Skeletal muscle cell (primary cell): ENCODE measurements around the gene CCDC192.

Experiments used
- DNase-seq: peaks from one replicate; pipeline ENCODE4 v3.0.0-alpha.2; 2010; ENCODE audit warnings: low read depth
- H3K4me3 ChIP-seq: 2 replicates; pipeline ENCODE4 v1.5.1; 2011; ENCODE audit warnings: low read depth, mild to moderate bottlenecking, control low read depth, low read length, moderate library complexity

Gene CCDC192

DNA sequence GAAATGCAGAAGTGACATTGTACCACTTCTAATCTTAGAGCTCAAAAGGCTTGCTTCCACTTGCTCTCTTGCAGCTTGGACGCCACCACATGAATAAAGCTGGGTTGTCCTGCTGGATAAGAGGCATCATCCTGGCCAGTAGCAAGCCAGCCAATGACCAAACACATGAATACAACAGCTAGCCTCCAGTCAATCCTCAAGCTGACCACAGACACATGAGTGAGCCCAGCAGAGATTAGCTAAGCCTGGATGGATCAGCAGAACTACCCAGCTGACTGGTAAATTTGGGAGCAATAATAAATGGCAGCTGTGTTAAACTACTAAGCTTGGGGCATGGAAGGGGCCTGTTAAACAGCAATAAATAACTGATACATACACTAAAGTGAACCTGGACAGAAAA lies 259.3 kb downstream of the CCDC192 start:
- no peak for DNase-seq
- no peak overlapping the region for H3K4me3 ChIP-seq

DNA sequence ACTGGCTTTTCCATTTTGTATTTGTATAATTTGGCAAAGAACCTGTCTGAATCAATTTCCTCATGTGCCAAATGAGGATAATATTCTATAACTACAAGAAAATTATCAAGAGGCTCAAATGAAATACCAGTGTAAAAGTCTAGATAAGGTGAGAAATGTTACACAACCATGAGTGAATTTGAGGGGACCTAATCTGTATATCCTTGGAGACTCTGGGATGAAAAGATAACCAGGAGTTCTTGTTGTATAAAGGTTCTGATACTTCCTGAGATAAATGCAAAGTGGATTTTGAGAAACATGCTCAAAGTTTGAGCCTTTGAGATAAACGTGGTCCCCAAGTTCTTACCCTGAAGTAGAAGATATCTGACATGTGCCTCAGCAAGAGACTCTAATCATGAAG lies 260.0 kb downstream of the CCDC192 start:
- no peak for DNase-seq
- no peak overlapping the region for H3K4me3 ChIP-seq

DNA sequence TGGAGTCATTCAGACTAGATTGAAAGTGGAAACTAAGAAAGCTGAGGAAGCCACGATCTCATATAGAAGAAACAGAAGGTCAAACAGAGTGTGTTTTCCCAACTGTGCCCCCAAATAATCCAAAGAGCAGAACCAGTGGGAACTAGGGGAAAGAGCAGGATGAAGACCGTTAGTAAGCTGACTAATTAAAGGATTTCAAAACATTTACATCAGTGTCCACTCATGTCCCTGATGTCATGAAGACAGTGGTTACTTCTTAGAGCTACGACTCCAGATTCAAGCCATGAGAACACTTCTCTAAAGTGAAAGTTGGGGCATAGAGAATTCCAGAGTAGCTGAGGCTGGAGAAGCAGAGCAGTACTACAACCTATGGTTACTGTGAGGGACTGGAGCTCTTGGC lies 260.7 kb downstream of the CCDC192 start:
- DNase-seq: peak; percentile 62
- H3K4me3 ChIP-seq: no peak overlapping the region

DNA sequence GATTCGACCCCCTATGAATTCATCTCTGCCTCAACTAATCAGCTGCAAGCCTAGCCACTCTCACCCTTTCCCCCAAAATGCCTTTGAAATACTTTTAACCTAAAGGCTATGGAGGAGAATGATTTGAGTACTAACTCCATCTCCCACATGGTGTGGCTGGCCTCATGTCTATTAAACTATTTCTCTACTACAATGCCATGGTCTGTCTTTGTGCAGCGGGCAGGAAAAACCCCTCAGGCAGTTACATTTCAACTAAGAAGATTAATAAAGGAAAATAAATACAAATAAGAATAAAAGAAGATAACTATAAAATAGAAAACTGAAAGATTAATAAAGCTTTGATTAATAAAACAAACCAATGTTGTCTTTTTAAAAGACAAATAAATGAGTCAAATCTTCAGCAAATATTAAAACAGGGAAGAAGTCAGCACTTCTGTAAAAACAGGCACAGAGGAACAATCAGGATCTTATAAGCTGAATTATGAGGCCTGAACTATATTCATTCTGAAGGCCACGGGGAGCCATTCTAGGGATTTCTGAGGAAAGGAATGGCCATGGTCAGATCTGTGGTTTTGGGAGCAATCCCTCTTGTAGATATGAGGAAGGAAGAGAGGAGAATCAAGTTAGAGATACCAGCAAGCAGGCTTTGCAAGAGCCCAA lies 264.3 kb downstream of the CCDC192 start:
- no peak for DNase-seq
- no peak overlapping the region for H3K4me3 ChIP-seq

DNA sequence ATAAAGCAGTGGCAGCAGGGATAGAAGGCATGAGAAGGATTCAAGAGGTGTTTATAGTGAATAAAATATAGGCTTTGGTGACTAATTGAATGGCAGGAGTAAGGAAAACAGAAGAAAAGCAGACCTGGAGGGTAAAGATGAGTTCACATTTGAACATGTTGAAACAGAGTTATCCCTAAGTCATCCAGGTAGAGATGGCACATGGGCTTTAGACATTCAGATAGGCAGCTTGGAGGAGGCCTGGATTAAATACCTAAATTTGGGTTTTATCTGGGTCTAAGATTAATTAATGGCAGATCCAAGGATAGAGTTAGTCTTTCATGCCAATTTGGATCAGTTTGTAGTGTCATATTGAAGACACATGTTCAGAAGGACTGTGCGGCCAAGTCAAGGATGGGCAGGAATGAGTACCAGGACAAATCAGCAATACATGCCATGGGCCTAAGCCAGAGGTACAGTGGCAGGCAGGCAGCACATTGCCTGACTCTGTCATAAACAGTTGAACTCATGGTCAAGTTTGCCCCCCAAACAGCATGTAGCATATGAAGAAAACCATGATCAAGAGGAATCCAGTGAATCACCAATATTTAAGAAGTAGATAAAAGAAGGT lies 264.9 kb downstream of the CCDC192 start:
- DNase-seq: no peak
- H3K4me3 ChIP-seq: no peak overlapping the region

DNA sequence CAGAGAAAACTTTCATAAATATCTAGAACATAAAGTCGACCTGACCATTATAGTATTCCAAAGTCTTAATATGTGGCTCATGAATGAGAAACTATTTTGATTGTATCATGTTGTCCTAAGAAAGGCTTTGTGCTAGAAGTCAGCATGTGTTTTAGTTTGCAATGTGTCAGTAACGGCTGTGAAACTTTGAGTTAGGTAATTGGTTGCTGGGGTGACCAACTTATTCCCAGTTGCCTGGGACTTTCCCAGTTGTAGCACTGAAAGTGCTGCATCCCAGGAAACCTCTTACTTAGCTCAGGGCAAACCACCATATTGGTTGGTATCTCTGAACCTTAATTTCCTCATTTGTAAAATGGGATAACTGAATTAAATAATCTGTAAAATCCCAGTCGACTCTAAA lies 265.8 kb downstream of the CCDC192 start:
- H3K4me3 ChIP-seq: no peak overlapping the region
- no peak for DNase-seq

DNA sequence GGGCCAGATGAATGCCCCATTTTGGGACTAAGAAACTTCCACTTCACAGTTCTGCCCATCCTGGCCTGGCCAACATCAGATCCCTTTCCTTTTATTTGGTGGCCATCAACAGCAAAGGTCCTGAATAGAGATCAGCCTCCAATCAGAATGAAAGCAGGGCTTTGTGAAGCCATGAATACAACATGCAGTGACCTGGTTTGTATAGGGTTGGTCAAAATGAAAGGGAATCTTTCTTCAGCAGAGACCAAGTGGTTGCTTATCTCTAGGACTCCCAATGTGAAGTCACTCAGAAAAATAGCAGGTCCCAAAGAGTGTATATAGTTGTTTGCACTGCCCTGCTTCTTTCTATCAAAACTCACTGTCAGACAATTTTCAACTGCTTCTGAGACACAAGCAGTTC lies 266.5 kb downstream of the CCDC192 start:
- DNase-seq: no peak
- H3K4me3 ChIP-seq: no peak overlapping the region

DNA sequence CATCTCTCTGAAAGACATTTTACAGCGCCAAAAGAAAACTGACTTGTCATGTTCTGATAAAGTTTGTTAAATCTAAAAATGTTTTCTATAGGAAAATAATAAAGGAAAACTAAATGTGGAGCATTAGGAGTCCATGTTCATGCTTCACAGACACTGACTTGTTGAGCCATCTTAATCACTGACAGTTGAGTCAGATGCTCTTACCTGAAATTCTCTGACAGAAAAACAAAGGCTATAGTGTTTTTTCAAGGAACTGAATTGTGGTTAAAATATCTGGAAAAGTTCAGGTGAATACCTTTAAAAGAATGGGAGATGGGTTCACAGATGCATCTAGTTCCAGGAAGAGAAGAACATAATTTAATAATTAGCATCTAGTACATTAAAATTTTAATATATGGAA lies 266.9 kb downstream of the CCDC192 start:
- DNase-seq: no peak
- H3K4me3 ChIP-seq: no peak overlapping the region

DNA sequence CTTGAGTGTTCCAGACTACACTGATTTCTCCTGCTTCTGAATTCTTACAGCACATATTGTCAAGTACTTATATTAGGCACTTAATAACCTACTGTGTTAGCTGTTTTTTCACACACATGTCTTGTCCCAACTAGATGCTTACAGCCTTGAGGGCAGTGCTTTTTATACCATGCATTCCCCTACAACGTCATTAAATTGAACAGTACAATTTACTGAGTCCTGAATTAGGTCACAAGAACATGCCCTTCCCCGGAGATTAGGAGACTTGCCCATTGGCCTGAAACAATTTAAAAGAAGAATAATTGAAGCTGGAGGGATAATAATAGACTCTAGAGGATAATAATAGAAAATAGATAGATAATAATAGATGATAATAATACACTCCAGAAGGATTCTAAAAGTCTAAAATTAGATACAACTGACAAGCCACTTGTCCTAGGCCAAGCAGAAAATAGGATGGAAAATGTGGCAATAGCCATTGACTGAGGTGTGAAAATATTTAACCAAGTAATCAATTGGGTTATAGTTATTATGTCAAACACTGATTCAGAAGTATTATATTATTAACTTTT lies 267.7 kb downstream of the CCDC192 start:
- no peak overlapping the region for H3K4me3 ChIP-seq
- no peak for DNase-seq

DNA sequence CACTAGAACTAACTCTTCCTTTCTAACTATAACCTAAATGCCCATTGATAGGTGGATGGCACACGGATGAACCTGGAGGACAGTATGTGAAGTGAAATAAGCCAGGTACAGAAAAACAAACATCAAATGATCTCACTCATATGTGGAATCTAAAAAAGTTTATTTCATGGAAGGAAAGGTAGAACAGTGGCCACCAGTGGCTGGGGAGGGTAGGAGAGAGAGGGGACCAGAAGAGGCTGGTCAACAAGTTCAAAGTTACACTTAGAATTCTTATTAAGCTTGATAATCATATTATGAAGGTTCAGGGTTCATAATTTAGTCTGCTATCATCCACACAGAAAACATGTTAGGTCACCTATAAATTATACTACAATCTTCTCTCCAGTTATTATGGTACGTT lies 272.8 kb downstream of the CCDC192 start:
- H3K4me3 ChIP-seq: no peak overlapping the region
- DNase-seq: no peak

DNA sequence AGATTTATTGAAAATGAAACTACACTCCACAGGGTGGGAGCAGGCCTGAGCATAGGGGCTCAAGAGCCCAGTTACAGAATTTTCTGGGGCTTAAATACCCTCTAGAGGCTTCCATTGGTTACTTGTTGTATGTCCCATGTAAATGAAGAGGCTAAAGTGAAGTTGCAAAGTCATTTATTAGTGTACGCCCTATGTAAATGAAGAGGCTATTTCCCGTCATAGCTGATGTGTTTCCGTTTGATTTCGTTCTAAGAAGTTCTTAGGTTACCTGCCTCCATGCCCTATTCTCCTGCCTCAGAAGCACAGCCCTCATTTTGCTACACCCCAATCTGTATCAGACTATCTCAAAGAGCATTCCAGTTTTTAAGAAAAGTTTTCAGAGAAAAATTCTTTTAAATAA lies 273.3 kb downstream of the CCDC192 start:
- DNase-seq: no peak

DNA sequence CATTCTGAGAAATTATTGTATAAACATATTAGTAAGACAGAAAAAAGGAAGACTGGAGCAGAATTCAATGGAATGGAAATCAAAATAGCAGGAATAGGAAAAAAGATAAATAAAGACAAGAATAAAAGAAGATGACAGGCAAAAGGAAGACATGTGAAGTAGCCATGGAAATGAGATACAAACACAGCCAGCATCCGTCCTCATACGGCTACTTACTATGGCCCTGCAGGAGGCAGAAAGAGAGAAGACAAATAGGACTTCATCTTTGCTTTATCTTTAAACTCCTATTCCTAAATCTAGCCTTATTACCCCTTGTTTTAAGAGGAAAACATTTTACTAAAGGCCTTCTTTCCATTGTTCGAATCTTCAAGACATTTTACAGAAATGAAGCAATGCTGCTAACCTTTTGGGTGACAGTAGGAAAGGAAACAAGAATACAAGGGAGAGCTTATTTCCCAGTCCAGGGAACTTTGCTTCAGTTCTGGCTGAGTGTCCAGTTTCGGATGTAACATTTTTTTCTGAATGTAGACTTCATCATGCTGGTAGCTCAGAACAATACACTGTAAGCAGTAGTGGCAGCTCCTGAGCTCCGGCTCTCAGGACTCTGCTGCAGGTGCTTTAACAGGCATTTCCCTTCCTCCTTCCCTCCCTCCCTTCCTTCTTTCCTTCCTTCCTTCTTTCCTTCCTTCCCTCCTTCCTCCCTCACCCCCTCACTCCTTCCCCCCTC lies 274.0 kb downstream of the CCDC192 start:
- no peak for DNase-seq
- no peak overlapping the region for H3K4me3 ChIP-seq

More for the DNA sequence above, 273.3 kb downstream of the CCDC192 start:
- H3K4me3 ChIP-seq: no peak overlapping the region

DNA sequence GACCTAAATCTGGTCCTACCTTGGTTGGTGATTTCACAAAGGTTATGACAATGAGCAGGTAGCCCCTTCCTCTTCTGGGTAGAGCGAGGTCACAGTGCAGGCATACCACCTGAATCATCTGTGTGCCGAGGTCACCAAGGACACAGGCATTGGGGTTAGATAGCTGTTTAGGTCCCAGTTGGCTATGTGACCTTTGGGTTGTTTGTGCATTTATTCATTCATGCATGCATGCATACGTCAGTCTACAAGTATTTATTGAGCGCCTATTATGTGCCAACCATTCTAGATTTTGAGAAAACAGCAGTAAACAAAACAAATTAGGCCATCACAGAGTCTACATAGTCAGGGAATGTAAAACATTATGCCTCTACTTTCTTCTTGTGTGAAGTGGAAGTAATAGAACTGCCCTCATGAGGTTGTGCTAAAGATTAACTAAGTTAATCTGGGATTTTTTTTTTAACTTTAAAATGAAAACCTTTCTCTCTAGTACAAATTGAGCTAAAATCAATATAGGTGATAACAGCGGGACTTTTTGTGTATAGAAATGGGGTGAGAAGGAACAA lies 275.6 kb downstream of the CCDC192 start:
- no peak overlapping the region for H3K4me3 ChIP-seq
- no peak for DNase-seq

DNA sequence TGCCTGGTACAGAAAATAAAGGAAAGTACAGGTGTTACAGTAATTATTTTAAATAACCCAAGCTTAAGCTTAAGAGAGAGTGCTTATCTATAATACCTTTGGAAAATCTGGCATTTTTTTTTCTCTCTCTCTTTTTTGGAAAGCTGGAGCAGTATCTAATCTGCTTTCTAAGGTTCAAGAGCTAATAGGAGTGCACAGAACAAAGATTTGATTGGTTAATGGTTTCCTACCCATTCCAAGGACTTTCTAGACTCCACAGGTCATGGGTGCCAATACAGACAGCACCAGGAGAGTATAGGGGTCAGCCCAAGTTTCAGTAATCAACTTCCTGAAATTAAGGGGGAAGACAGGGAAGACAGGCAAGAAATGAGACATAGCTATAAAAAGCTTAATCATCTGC lies 276.3 kb downstream of the CCDC192 start:
- H3K4me3 ChIP-seq: no peak overlapping the region
- no peak for DNase-seq

DNA sequence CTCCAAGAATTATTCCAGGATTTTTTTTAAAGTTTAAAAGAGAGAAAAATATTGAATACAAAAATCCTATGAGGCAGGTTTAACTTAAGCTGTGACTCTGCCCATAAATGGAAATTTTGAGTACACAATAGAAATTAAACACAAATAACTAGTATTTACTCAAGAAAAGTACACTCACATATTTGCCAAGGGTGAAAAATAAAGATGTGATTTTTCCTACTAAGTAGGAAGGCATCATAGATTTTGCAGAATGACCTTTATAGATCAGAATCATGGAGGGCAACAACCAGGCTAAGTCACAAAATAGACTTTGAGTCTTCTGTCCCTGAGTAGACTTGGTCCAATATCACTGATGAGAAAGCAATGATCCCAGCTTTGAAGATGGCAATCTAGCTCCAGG lies 277.7 kb downstream of the CCDC192 start:
- no peak for DNase-seq
- no peak overlapping the region for H3K4me3 ChIP-seq

DNA sequence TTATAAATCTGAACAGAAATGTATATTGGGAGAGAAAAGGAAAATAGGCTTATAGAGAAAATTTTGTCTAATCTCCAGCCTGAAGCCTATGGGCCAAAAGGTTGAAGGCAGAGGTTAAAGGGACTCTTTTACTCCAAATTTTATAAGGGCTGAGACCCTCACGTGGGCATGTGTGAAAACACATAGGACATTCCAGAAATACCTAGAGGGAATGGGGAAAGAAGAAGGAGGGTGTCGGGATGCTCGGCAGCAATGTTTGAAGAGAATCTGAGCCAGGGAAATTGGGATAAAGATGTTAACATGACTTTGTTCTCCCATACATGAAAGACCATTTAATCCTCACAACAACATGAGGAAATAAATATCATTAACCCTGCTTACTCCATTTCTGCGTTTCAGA lies 278.3 kb downstream of the CCDC192 start:
- no peak for DNase-seq
- H3K4me3 ChIP-seq: no peak overlapping the region

DNA sequence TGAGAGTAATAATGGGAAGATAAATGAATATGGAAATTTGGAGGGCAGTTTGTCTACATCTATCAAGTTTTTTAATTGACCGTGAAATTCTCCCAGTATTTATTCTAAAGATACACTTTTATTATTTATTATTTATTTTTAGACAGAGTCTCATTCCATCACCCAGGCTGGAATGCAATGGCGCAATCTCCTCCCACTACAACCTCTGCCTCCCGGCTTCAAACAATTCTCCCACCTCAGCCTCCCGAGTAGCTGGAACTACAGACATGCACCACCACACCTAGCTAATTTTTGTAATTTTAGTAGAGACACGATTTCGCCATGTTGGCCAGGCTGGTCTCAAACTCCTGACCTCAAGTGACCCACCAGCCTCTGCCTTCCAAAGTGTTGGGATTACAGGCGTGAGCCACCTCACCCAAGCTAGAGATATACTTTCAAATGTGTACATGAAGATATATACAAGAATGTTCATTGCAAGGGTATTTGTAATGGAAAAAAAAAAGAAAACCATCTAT lies 282.7 kb downstream of the CCDC192 start:
- no peak overlapping the region for H3K4me3 ChIP-seq
- no peak for DNase-seq

DNA sequence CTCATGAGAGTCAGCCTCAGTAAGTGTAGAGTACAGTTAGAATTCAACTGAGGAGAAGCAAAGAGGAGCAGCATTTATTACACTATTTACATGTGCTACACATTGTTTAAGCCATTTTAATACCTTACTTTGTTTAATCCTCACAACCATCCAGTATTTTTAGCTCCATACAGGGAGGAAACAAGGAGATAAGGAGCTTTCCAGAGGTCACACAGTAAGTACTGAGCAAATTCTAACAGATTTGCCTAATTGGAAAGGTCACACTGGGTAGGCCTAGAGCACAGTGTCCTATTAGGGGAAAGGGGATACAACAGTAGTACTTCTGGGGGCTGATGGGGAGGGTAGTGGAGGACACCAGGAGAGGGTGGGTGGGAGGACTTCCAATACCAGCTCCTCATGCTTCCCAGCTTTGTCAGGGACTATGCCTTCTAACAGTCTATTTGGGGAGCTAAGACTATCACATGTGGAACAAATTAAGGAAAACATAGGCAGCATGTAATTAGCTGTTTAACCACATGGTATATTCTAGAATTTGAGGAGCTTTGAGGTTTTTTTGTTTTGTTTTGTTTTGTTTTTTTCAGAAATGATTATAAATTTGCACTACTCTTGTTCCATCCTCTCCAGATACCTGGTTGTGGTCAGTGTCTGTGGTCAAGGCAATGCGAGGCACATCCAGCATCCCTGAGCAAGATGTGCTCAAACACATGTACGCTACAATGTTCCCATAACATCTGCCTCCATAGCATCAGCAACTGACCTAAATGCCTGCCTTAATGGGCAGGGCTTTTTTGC lies 284.4 kb downstream of the CCDC192 start:
- H3K4me3 ChIP-seq: no peak overlapping the region
- no peak for DNase-seq

DNA sequence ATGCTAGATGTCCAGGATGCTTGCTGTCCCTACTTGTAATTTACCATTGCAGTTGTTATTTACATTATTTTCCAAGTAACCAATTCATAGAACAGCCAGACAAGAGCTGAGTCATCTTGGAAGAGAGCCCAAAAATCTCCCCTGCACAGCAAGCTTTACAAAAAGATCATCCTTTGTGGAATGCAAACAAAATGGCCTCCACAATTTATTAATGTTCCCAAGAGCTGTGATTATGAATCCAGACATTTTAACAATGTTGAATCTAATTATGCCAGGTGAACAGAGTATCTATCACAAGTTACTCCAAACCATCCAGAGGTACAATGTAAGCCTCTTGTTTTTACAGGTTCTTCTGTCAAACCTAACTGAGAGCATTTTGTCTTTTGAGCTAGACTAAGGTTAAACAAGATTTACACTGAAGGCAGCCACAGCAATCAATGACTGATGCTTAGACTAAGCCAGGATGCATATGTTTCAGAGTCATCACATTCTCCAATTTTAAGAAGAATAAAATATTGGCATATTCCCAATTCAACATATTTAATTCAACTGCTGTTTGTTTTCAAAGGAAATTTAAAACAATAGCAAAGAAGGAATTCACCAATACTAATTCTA lies 285.1 kb downstream of the CCDC192 start:
- DNase-seq: peak; percentile 86
- H3K4me3 ChIP-seq: no peak overlapping the region
